HepG2 (cell line): ENCODE data around the gene BCL6.

Source experiments
- JUN ChIP-seq: sonication (generic); formaldehyde crosslinking; IDR thresholded peaks from 2 replicates; pipeline ENCODE4 v1.4.0; 2020; ENCODE audit warnings: mild to moderate bottlenecking, missing genetic modification reagents
- JUND ChIP-seq: sonication (generic); formaldehyde crosslinking; IDR thresholded peaks from 2 replicates; pipeline ENCODE4 v1.8.0; 2022; ENCODE audit warnings: mild to moderate bottlenecking, missing genetic modification reagents
- POLR2A ChIP-seq, 2 experiments: IDR thresholded peaks; 2 replicates each; pipeline ENCODE4 v1.6.1; 2011; ENCODE audit warnings: low read depth in 2 of 2, low read length in 2 of 2, mild to moderate bottlenecking in 1 of 2, moderate library complexity in 1 of 2; ENCODE audit not compliant: insufficient read depth in 1 of 2
- SP2 ChIP-seq: sonication (generic); formaldehyde crosslinking; IDR thresholded peaks from 2 replicates; pipeline ENCODE4 v1.5.1; 2020; ENCODE audit warnings: mild to moderate bottlenecking, missing genetic modification reagents
- ZNF124 ChIP-seq: sonication (generic); formaldehyde crosslinking; IDR thresholded peaks from 2 replicates; pipeline ENCODE4 v1.4.0; 2020; ENCODE audit warnings: missing genetic modification reagents

DNA sequence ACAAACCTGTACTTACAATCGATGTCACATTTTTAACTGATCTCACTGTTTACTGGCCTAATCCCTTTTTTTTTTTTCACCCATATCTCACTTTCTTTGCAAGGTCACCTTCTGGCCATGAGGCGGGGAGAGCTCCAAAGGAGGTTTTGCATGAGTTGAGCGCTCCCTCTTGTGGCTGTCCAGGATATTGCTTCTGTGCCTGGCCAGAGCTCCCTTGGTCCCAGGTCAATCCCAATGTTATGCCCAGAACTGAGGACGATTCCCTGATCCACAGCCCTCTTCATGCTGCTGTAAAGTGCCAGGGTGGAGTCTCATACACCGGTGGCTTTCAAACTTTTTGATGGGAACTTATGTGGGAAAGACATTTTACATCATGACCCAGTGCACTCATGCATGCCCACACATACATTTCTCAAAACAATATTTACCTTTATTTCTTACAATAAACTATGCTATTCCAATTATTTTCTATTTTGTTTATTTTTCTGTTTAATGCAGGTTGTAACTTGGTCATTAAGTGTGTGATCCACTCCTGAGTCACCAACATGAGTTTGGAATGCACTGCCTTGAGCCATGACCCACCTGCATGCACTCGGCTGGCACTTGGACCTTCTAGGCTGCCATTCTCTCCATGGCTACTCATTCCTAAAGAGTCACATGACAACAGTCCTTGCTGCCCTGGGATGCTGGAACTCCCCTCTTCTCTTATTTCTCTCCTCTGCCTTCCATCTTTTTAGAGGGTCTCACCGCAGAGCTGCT is 65.5 kb downstream of the BCL6 start:
- TF ChIP-seq JUND (CRISPR knock-in tag) (no peak), SP2 (CRISPR knock-in tag) (no peak), JUN (CRISPR knock-in tag) (no peak), ZNF124 (CRISPR knock-in tag) (no peak), POLR2A (IDR thresholded peaks at IDR 0.05; ENCODE audit: insufficient read depth in 1 of 2, low read depth in 2 of 2, low read length in 2 of 2) (no peak)
